Ascending aorta (tissue), 2 donors: Measurements from ENCODE around the gene VEZT. TPM values are rescaled to one million over a fixed set of nuclear protein-coding genes. Genes with fewer than 3 reads are reported as not detected.
A peak's percentile ranks its signal among the peaks of the same experiment; 100 is the strongest.
"Not testable (repeated sequence)": the region's sequence is repeated elsewhere in the genome, so short reads cannot be mapped to it uniquely, and the experiment has no call there.

Experiments
- DNase-seq, 2 donors: peaks; one replicate each; pipeline ENCODE4 v3.0.0-alpha.2; 2019; ENCODE audit warnings: low spot score in 2 of 2
- H3K27ac ChIP-seq, 2 donors: fragments of 200-600 bp; sonication (generic); one replicate each; pipeline ENCODE4 v1.5.1; 2016 to 2017; ENCODE audit warnings: mild to moderate bottlenecking in 1 of 2
- H3K27me3 ChIP-seq: fragments of 200-600 bp; sonication (generic); one replicate; pipeline ENCODE4 v1.5.1; 2017
- H3K36me3 ChIP-seq, 2 donors: fragments of 200-600 bp; sonication (generic); one replicate each; pipeline ENCODE4 v1.5.1; 2016
- H3K4me1 ChIP-seq, 2 donors: fragments of 200-600 bp; sonication (generic); one replicate each; pipeline ENCODE4 v1.5.1; 2016 to 2017; ENCODE audit warnings: mild to moderate bottlenecking in 1 of 2
- H3K4me3 ChIP-seq, 2 donors: fragments of 200-600 bp; sonication (generic); one replicate each; pipeline ENCODE4 v1.5.1; 2016 to 2017; ENCODE audit warnings: mild to moderate bottlenecking in 1 of 2
- H3K9me3 ChIP-seq, 2 donors: fragments of 200-600 bp; sonication (generic); one replicate each; pipeline ENCODE4 v1.5.1; 2016
- intact Hi-C: fragments of 100-400 bp; cut with DNase I; formaldehyde crosslinking; loops from one replicate; pipeline ENCODE4 v1.15.1; 2023
- total RNA-seq: library from RNA; depleted of rRNA; stranded (reverse); fragments of >200 nt; gene quantifications from one replicate; pipeline ENCODE4 v1.1.0, GENCODE V29; 2016
- TF ChIP-seq, protein P1 (sequence below), 3 experiments: fragments of 200-600 bp in 2 of 3; fragments of 450-650 bp in 1 of 3; sonication (generic) in 2 of 3; IDR thresholded peaks; one replicate each; pipeline ENCODE4 v1.5.1; 2016 to 2019; ENCODE audit warnings: antibody characterized with exemption in 3 of 3, mild to moderate bottlenecking in 1 of 3, moderate library complexity in 1 of 3

The VEZT gene
- total RNA-seq, 1 donor from 2014 or later = 141 TPM

DNA sequence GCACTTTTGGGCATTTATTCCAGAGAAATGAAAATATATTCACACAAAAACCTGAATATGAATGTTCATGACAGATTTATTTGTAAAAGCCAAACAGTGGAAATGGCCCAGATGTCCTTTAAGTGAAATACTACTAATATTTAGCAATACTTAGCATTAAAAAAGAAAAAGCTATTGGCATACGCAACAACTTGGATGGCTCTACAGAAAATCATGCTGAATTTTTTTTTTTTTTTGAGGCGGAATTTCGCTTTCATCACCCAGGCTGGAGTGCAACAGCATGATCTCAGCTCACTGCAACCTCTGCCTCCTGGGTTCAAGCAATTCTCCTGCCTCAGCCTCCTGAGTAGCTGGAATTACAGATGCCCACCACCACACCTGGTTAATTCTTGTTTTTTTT lies 24.5 kb upstream of the VEZT start:
- H3K27ac ChIP-seq = no peak overlapping the region
- no peak overlapping the region for H3K4me3 ChIP-seq
- no peaks in the 10 kb centered on the region for H3K27me3 ChIP-seq
- no peaks in the 10 kb centered on the region for H3K9me3 ChIP-seq
- H3K4me1 ChIP-seq = no peaks in the 10 kb centered on the region
- no peak for DNase-seq
- H3K36me3 ChIP-seq = peaks cover 0 to 1% of the 10 kb centered on the region in 2 donors
- intact Hi-C loops = no loop called here
- TF ChIP-seq, protein P1, sequence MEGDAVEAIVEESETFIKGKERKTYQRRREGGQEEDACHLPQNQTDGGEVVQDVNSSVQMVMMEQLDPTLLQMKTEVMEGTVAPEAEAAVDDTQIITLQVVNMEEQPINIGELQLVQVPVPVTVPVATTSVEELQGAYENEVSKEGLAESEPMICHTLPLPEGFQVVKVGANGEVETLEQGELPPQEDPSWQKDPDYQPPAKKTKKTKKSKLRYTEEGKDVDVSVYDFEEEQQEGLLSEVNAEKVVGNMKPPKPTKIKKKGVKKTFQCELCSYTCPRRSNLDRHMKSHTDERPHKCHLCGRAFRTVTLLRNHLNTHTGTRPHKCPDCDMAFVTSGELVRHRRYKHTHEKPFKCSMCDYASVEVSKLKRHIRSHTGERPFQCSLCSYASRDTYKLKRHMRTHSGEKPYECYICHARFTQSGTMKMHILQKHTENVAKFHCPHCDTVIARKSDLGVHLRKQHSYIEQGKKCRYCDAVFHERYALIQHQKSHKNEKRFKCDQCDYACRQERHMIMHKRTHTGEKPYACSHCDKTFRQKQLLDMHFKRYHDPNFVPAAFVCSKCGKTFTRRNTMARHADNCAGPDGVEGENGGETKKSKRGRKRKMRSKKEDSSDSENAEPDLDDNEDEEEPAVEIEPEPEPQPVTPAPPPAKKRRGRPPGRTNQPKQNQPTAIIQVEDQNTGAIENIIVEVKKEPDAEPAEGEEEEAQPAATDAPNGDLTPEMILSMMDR (IDR thresholded peaks at IDR 0.05) = no peak

DNA sequence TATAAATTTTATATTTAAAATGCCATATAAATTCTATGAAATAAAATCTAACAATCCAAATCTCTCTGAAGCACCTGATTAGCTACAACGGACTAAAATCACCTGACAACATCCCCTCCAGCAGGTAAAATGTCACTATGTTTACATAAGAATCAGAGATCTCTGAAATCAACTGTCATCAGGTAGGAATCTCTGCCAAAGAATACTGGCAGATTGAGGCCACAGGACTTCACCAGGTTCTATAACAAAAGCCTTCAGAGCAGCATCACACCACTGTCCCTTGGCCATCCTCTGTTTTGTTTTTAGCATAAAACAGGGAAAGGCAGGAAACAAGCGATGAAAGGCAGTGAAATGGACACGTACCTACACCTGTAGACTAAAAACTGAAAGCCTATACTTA lies 22.5 kb upstream of the VEZT start:
- no peaks in the 10 kb centered on the region for H3K4me1 ChIP-seq
- no peak for DNase-seq
- TF ChIP-seq, protein P1 (IDR thresholded peaks at IDR 0.05) = no peak
- intact Hi-C loops = no loop called here
- H3K4me3 ChIP-seq = no peak overlapping the region
- no peak overlapping the region for H3K27ac ChIP-seq
- no peaks in the 10 kb centered on the region for H3K9me3 ChIP-seq
- no peaks in the 10 kb centered on the region for H3K27me3 ChIP-seq
- no peaks in the 10 kb centered on the region for H3K36me3 ChIP-seq

DNA sequence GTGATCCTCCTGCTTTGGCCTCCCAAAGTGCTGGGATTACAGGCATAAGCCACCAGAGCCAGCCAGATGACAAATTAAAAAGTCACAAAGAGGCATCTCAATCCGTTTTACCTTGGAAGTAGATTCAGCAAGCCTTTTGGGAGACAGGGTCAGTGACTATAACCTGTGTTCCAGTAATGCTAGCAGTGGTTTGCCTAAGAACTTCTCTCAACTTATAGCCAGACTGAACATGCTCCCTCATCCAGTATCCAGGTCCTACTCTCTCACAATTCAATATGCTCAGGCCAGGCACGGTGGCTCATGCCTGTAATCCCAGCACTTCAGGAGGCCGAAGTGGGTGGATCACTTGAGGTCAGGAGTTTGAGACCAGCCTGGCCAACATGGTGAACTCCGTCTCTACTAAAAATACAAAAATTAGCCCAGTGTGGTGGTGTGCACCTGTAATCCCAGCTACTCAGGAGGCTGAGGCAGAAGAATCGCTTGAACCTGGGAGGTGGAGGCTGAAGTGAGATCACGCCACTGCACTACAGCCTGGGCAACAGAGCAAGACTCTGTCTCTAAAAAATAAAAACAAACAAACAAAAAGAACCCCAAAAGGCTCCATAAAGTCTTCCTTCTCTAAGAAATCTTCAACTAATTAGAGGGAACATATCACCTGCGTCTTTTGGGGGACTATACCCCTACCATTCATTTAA lies 20.6 kb upstream of the VEZT start:
- DNase-seq, H3K27me3 ChIP-seq, intact Hi-C loops: not testable (repeated sequence)

DNA sequence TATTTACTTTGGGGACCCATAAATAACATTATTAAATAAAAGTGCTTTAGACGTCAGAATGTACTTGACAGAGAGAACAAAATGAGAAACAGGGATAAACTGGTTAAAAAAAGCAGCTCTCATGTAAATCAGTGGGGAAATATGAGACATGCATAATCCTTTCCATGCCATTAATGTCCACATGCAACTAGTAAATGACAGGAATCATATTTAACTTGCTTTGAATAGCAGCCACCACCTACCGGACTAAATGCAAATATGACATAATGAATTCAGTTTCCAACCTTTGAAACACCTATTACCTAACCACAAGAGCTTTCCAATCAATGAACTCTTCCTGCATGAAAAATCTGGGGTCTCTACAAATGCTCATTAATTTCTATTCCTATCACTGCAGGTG lies 20.0 kb upstream of the VEZT start:
- H3K27me3 ChIP-seq = no peaks in the 10 kb centered on the region
- H3K27ac ChIP-seq = no peak overlapping the region
- intact Hi-C loops = no loop called here
- no peaks in the 10 kb centered on the region for H3K36me3 ChIP-seq
- H3K4me3 ChIP-seq = no peak overlapping the region
- peaks cover 0 to 13% of the 10 kb centered on the region in 2 donors for H3K4me1 ChIP-seq
- H3K9me3 ChIP-seq = no peaks in the 10 kb centered on the region
- TF ChIP-seq, protein P1 (IDR thresholded peaks at IDR 0.05) = no peak
- no peak for DNase-seq

More for the DNA sequence above, 20.6 kb upstream of the VEZT start:
- not testable (repeated sequence) for H3K4me3 ChIP-seq, H3K9me3 ChIP-seq, H3K36me3 ChIP-seq, H3K27ac ChIP-seq, H3K4me1 ChIP-seq

DNA sequence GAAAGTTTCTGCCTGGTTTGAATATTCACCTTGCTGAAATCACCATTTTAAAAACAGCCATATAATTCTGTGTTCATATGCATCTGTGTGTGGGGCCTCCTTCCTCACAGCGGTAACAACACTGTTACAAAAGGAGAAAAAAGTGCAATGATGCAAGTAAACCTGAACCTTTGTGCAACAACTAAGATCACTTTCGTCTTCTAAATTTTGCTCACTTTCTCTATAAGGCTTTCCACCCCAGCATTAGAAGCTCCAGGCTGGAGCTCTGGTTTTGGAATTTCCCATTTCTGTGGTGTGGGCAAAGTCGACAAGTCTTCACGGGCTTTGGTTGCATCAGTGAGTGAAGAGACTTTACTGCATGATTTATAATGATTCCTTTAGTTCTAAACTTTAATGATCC lies 18.7 kb upstream of the VEZT start:
- DNase-seq = no peak
- TF ChIP-seq, protein P1 (IDR thresholded peaks at IDR 0.05) = no peak
- Histone ChIP-seq H3K27me3 (no peaks in the 10 kb centered on the region), H3K9me3 (no peaks in the 10 kb centered on the region), H3K4me3 (no peak overlapping the region), H3K36me3 (no peaks in the 10 kb centered on the region), H3K27ac (no peak overlapping the region), H3K4me1 (peaks cover under 1 to 17% of the 10 kb centered on the region in 2 donors)
- intact Hi-C loops = no loop called here

DNA sequence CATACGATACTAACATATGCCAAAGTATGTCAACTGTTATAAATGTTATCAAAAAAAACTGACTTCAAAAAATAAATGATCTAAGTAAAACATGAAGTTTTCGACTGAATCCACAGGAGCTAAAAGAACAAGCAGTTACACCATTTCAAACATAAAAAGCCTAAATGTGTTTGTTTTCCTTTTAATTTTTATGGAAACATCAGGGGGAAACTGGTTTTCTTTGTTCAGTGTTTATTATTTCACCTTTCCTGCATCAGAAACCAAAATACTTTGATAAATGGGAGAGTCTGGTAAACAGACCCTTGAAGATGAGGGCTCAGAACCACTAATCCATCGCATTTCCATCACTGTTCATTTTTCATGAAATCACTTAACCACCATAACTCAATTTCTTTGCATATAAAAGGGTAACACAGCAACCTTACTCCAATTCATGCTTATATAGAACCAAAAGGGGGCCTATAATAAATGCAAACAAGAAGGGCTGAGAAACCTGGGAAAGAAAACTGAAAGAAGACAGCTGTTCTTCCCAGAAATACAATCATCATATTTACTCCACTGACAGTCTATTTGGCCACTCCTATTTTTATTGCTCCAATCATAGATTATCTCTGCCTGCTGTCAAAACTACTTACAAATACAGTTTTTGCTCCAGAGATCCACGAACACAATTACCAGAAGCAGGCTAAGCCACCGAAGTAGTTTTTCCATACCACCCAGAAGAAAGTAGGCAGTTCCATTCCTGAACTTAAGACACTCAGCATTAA lies 17.3 kb upstream of the VEZT start:
- DNase-seq = no peak
- peak overlapping the region; percentile 19 to 47 for H3K27ac ChIP-seq
- intact Hi-C loops = no loop called here

More for the DNA sequence above, 17.3 kb upstream of the VEZT start:
- TF ChIP-seq, protein P1 (IDR thresholded peaks at IDR 0.05) = no peak
- no peaks in the 10 kb centered on the region for H3K9me3 ChIP-seq
- peaks cover 5 to 30% of the 10 kb centered on the region in 2 donors for H3K4me1 ChIP-seq
- no peaks in the 10 kb centered on the region for H3K36me3 ChIP-seq
- no peaks in the 10 kb centered on the region for H3K27me3 ChIP-seq
- H3K4me3 ChIP-seq = peak overlapping the region; percentile 21 to 39
